Peyer's patch (tissue), 4 donors: Measurements from ENCODE around the gene MGAT5. TPM values are rescaled to one million over a fixed set of nuclear protein-coding genes. Genes with fewer than 3 reads are reported as not detected.

Source experiments
- DNase-seq, 3 donors: peaks; one replicate each; pipeline ENCODE4 v3.0.0-alpha.2; 2017 to 2019
- H3K27ac ChIP-seq, 4 donors: fragments of 200-600 bp; sonication (generic); one replicate each; pipeline ENCODE4 v1.5.1; 2016 to 2019
- H3K27me3 ChIP-seq, 2 donors: fragments of 200-600 bp; sonication (generic); one replicate each; pipeline ENCODE4 v1.5.1; 2019
- H3K36me3 ChIP-seq, 3 donors: fragments of 200-600 bp; sonication (generic); one replicate each; pipeline ENCODE4 v1.5.1; 2016 to 2019
- H3K4me1 ChIP-seq, 4 donors: fragments of 200-600 bp; sonication (generic); one replicate each; pipeline ENCODE4 v1.5.1; 2016 to 2019
- H3K4me3 ChIP-seq, 4 donors: fragments of 200-600 bp; sonication (generic); 1 replicate in 3 of 4; 2 replicates in 1 of 4; pipeline ENCODE4 v1.5.1; 2016 to 2019; ENCODE audit warnings: mild to moderate bottlenecking in 1 of 4
- H3K9me3 ChIP-seq, 4 donors: fragments of 200-600 bp; sonication (generic); one replicate each; pipeline ENCODE4 v1.5.1; 2016 to 2019; ENCODE audit warnings: mild to moderate bottlenecking in 1 of 4
- CTCF ChIP-seq, 6 experiments: fragments of 450-650 bp in 4 of 6; fragments of 200-600 bp in 2 of 6; sonication (generic) in 1 of 6; IDR thresholded peaks; one replicate each; pipeline ENCODE4 v1.5.1; 2017 to 2019; ENCODE audit warnings: antibody characterized with exemption in 6 of 6, mild to moderate bottlenecking in 3 of 6, moderate library complexity in 1 of 6
- POLR2A ChIP-seq, 2 donors: fragments of 450-650 bp; IDR thresholded peaks; one replicate each; pipeline ENCODE4 v1.5.1; 2017; ENCODE audit warnings: antibody characterized with exemption in 2 of 2, mild to moderate bottlenecking in 2 of 2, moderate library complexity in 2 of 2
- total RNA-seq, 4 donors: library from RNA; depleted of rRNA; stranded (reverse); fragments of >200 nt; gene quantifications; one replicate each; pipeline ENCODE4 v1.1.0, GENCODE V29; 2016

Gene MGAT5
- 100 to 1,000 TPM; 106 to 182 (median 117) TPM for total RNA-seq

- peak within 1 kb of the TSS in 3 of 4 donors; percentile 6 to 86 (median 39) for H3K27ac ChIP-seq
- H3K9me3 ChIP-seq, result no peaks in the 10 kb centered on the region
- peak in 2 of 3 donors; percentile 65 to 74 for DNase-seq
- H3K36me3 ChIP-seq, result peaks cover 0 to 12% (median 0%) of the 10 kb centered on the region in 3 donors
- H3K4me3 ChIP-seq, result peak within 1 kb of the TSS in 2 of 4 donors; percentile 10 to 35
- peaks cover 0 to 49% (median 27%) of the 10 kb centered on the region in 4 donors for H3K4me1 ChIP-seq
- no peaks in the 10 kb centered on the region for H3K27me3 ChIP-seq
- TF ChIP-seq CTCF (IDR thresholded peaks at IDR 0.05), result no peak
- TF ChIP-seq POLR2A (IDR thresholded peaks at IDR 0.05), result no peak
These were observed at the start of gene MGAT5 for GRCh38 chr2:134253804-134254203. Gene MGAT5, plus strand, starts transcription at chr2:134254072. Its CDS starts 332 bp downstream, at chr2:134254404.

- Histone ChIP-seq H3K27me3 (no peaks in the 10 kb centered on the region), H3K27ac (peak overlapping the region in 1 of 4 donors; percentile 63), H3K4me3 (no peak overlapping the region), H3K4me1 (peaks cover 0 to 26% (median 14%) of the 10 kb centered on the region in 4 donors), H3K36me3 (no peaks in the 10 kb centered on the region), H3K9me3 (no peaks in the 10 kb centered on the region)
- TF ChIP-seq CTCF (IDR thresholded peaks at IDR 0.05) (no peak), POLR2A (IDR thresholded peaks at IDR 0.05) (no peak)
- no peak for DNase-seq
These were observed 48.8 kb upstream of the MGAT5 start for GRCh38 chr2:134205087-134205486.

- TF ChIP-seq POLR2A (IDR thresholded peaks at IDR 0.05) (no peak), CTCF (IDR thresholded peaks at IDR 0.05) (no peak)
- DNase-seq, result no peak
- H3K4me1 ChIP-seq, result peaks cover 0 to 26% (median 14%) of the 10 kb centered on the region in 4 donors
- H3K9me3 ChIP-seq, result no peaks in the 10 kb centered on the region
- H3K4me3 ChIP-seq, result no peak overlapping the region
- H3K27ac ChIP-seq, result peak overlapping the region in 3 of 4 donors; percentile 6 to 63 (median 39)
- no peaks in the 10 kb centered on the region for H3K36me3 ChIP-seq
- no peaks in the 10 kb centered on the region for H3K27me3 ChIP-seq
These were observed 47.8 kb upstream of the MGAT5 start for GRCh38 chr2:134206031-134206430.

GRCh38 chr2:134206573-134206972 is 47.3 kb upstream of the MGAT5 start:
- Histone ChIP-seq H3K4me3 (no peak overlapping the region), H3K27me3 (no peaks in the 10 kb centered on the region), H3K27ac (peak overlapping the region in 2 of 4 donors; percentile 39 to 63), H3K9me3 (no peaks in the 10 kb centered on the region), H3K36me3 (no peaks in the 10 kb centered on the region), H3K4me1 (peaks cover 0 to 26% (median 14%) of the 10 kb centered on the region in 4 donors)
- no peak for TF ChIP-seq POLR2A (IDR thresholded peaks at IDR 0.05)
- no peak for TF ChIP-seq CTCF (IDR thresholded peaks at IDR 0.05)
- no peak for DNase-seq

- peak; percentile 70 to 88 (median 75) for DNase-seq
- TF ChIP-seq POLR2A (IDR thresholded peaks at IDR 0.05) (no peak), CTCF (IDR thresholded peaks at IDR 0.05) (peak; percentile 50 to 82 (median 72))
- H3K4me3 ChIP-seq, result no peak overlapping the region
- H3K9me3 ChIP-seq, result no peaks in the 10 kb centered on the region
- no peaks in the 10 kb centered on the region for H3K27me3 ChIP-seq
- no peaks in the 10 kb centered on the region for H3K36me3 ChIP-seq
- peak overlapping the region in 1 of 4 donors; percentile 42 for H3K27ac ChIP-seq
- H3K4me1 ChIP-seq, result peaks cover 0 to 26% (median 14%) of the 10 kb centered on the region in 4 donors
These were observed 46.2 kb upstream of the MGAT5 start for GRCh38 chr2:134207589-134208209.
